Measurements from ENCODE around the gene TPTE2.
"Not testable (repeated sequence)": the region's sequence is repeated elsewhere in the genome, so short reads cannot be mapped to it uniquely, and the experiment has no call there.

TPTE2 gene

GRCh38 chr13:19382746-19383511 lies 178.4 kb downstream of the TPTE2 start:
- H3K4me3 ChIP-seq (ENCODE audit: low read depth, low read length); H3K36me3 ChIP-seq (replicated peaks); H3K27ac ChIP-seq; DNase-seq; in situ Hi-C loops (cut with HindIII; ENCODE audit: low pct_ligation_motif_present, low sequenced_read_pairs); H3K27me3 ChIP-seq (replicated peaks): not testable (repeated sequence)

- no peak for TF ChIP-seq CTCF (IDR thresholded peaks at IDR 0.05; ENCODE audit: low read depth, low read length, missing control alignments)
Observed at GRCh38 chr13:19382111-19382510, 179.2 kb downstream of the TPTE2 start.

More at GRCh38 chr13:19382111-19382510, 179.2 kb downstream of the TPTE2 start:
- in situ Hi-C loops (cut with HindIII; ENCODE audit: low pct_ligation_motif_present, low sequenced_read_pairs), result no loop called here
- no peak overlapping the region for H3K4me3 ChIP-seq (ENCODE audit: low read depth, low read length)
- no peaks in the 10 kb centered on the region for H3K36me3 ChIP-seq (replicated peaks)
- no peak for DNase-seq
- no peak overlapping the region for H3K27ac ChIP-seq
- no peaks in the 10 kb centered on the region for H3K27me3 ChIP-seq (replicated peaks)

All from brain microvascular endothelial cell (primary cell).